Measurements from ENCODE around the gene ZNHIT6.

DNA sequence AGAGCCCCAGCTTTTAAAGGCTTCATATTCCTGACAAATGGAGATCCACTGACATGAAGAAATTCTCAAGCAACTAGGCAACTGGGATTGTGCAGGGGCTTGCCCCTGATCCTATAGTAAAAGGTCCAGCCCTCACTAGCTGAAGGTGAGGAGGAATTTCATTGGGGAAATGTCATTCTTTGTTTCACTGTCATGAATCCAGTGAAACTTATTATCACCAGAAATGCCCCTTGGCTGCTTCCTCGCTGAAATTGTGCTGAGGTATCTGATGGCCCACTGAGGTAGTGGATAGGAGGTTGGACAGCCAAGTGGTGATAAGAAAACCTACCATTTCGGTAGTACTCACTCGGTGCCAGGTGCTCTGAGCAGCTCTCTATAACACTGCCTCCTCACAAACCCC, 91.5 kb downstream of the ZNHIT6 start:
- TF ChIP-seq CTCF (IDR thresholded peaks at IDR 0.05; ENCODE audit: extremely low read depth in 1 of 2, insufficient read depth in 1 of 2, low read depth in 1 of 2, low read length in 2 of 2) (no peak), POLR2A (IDR thresholded peaks at IDR 0.05; ENCODE audit: low read depth, low read length) (no peak), EZH2 (IDR thresholded peaks at IDR 0.05; ENCODE audit: borderline replicate concordance, low read depth, low read length, severe bottlenecking) (no peak), FOS (IDR thresholded peaks at IDR 0.05; ENCODE audit: borderline replicate concordance, insufficient read depth, low read length) (no peak)
